WTC11 (cell line): ENCODE results near the gene LIMK1.

Experiments
- CTCF ChIP-seq: fragments of 200-600 bp; IDR thresholded peaks from 2 replicates; pipeline ENCODE4 v1.8.0; 2022; ENCODE audit warnings: antibody characterized with exemption
- FOXJ3 ChIP-seq: sonication (generic); formaldehyde crosslinking; IDR thresholded peaks from 2 replicates; pipeline ENCODE4 v1.9.0; 2021; ENCODE audit warnings: missing genetic modification reagents, mild to moderate bottlenecking, borderline replicate concordance
- GABPB1 ChIP-seq: sonication (generic); formaldehyde crosslinking; IDR thresholded peaks from 2 replicates; pipeline ENCODE4 v1.8.1; 2023; ENCODE audit warnings: mild to moderate bottlenecking, missing genetic modification reagents
- TCF7 ChIP-seq: sonication (generic); formaldehyde crosslinking; IDR thresholded peaks from 2 replicates; pipeline ENCODE4 v1.8.0; 2022; ENCODE audit warnings: mild to moderate bottlenecking, low read depth, missing genetic modification reagents, moderate library complexity
- ZNF121 ChIP-seq: sonication (generic); formaldehyde crosslinking; IDR thresholded peaks from 2 replicates; pipeline ENCODE4 v1.8.0; 2023; ENCODE audit warnings: missing genetic modification reagents
- TF ChIP-seq, protein P1 (sequence below): sonication (generic); formaldehyde crosslinking; IDR thresholded peaks from 2 replicates; pipeline ENCODE4 v1.8.1; 2023; ENCODE audit warnings: mild to moderate bottlenecking, missing genetic modification reagents, moderate library complexity

- no peak for TF ChIP-seq CTCF
- TF ChIP-seq ZNF121: no peak
- TF ChIP-seq GABPB1 (CRISPR knock-in tag): no peak
- no peak for TF ChIP-seq FOXJ3 (CRISPR knock-in tag)
- no peak for TF ChIP-seq TCF7 (CRISPR knock-in tag)
- TF ChIP-seq, protein P1, sequence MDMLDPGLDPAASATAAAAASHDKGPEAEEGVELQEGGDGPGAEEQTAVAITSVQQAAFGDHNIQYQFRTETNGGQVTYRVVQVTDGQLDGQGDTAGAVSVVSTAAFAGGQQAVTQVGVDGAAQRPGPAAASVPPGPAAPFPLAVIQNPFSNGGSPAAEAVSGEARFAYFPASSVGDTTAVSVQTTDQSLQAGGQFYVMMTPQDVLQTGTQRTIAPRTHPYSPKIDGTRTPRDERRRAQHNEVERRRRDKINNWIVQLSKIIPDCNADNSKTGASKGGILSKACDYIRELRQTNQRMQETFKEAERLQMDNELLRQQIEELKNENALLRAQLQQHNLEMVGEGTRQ (CRISPR knock-in tag): no peak
Observed at GRCh38 chr7:74083928-74084721, 521 bp downstream of the LIMK1 start.
